Lower leg skin (tissue), 4 donors: ENCODE results near the gene GALNT2. TPM values are rescaled to one million over a fixed set of nuclear protein-coding genes. Genes with fewer than 3 reads are reported as not detected.

Experiments
- DNase-seq, 2 donors: peaks; one replicate each; pipeline ENCODE4 v3.0.0-alpha.2; 2019; ENCODE audit warnings: low spot score in 2 of 2
- H3K4me3 ChIP-seq: fragments of 200-600 bp; sonication (generic); 2 replicates; pipeline ENCODE4 v1.5.1; 2017; ENCODE audit warnings: mild to moderate bottlenecking, low read depth; ENCODE audit not compliant: poor library complexity, severe bottlenecking
- POLR2A ChIP-seq, 2 donors: fragments of 450-650 bp; IDR thresholded peaks; one replicate each; pipeline ENCODE4 v1.6.1; 2016 to 2017; ENCODE audit warnings: antibody characterized with exemption in 2 of 2, mild to moderate bottlenecking in 1 of 2, moderate library complexity in 1 of 2
- WGBS, 2 donors: methylation state at CpG; one replicate each; pipeline ENCODE4 v1.1.5; 2018; 5-methylcytosine and 5-hydroxymethylcytosine counted together
- intact Hi-C: fragments of 100-400 bp; cut with DNase I; formaldehyde crosslinking; loops from one replicate; pipeline ENCODE4 v1.15.0; 2023; ENCODE audit warnings: low total_unique reads
- total RNA-seq, 4 donors: library from RNA; depleted of rRNA; stranded (reverse); fragments of >200 nt; gene quantifications; one replicate each; pipeline ENCODE4 v1.1.0, GENCODE V29; 2016
- TF ChIP-seq, protein P1 (sequence below), 3 donors: fragments of 450-650 bp; IDR thresholded peaks; one replicate each; pipeline ENCODE4 v1.5.1; 2016; ENCODE audit warnings: antibody characterized with exemption in 3 of 3, mild to moderate bottlenecking in 3 of 3, moderate library complexity in 2 of 3

The GALNT2 gene
- total RNA-seq, 4 donors from 2014 or later: 11.0 to 31.0 (median 20.2) TPM

DNA sequence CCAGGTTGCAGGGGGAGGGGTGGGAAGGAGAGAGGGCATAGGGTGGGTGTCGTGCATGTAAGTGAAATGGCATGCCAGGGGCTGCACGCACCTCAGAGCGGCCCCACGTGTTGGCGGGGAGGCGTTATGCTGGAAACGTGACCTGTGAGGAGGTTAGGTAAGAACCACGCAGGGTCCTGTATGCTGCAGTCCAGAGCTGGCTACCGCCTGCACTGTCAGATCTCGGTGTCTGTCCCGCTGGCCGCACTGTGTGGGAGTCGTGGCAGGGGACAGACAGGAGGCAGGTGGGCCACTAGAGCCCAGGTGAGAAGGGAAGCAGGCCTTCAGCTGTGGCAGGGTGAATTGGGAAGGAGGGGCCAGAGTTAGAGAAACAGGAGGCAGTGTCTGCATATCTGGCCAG lies 79.7 kb downstream of the GALNT2 start:
- 92 to 95% methylated on average over 13 of the region's 13 CpGs for WGBS, 2 donors
- H3K4me3 ChIP-seq: no peak overlapping the region
- intact Hi-C loops: no loop called here
- TF ChIP-seq, protein P1, sequence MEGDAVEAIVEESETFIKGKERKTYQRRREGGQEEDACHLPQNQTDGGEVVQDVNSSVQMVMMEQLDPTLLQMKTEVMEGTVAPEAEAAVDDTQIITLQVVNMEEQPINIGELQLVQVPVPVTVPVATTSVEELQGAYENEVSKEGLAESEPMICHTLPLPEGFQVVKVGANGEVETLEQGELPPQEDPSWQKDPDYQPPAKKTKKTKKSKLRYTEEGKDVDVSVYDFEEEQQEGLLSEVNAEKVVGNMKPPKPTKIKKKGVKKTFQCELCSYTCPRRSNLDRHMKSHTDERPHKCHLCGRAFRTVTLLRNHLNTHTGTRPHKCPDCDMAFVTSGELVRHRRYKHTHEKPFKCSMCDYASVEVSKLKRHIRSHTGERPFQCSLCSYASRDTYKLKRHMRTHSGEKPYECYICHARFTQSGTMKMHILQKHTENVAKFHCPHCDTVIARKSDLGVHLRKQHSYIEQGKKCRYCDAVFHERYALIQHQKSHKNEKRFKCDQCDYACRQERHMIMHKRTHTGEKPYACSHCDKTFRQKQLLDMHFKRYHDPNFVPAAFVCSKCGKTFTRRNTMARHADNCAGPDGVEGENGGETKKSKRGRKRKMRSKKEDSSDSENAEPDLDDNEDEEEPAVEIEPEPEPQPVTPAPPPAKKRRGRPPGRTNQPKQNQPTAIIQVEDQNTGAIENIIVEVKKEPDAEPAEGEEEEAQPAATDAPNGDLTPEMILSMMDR (IDR thresholded peaks at IDR 0.05): no peak
- TF ChIP-seq POLR2A (IDR thresholded peaks at IDR 0.05): no peak
- DNase-seq: no peak

DNA sequence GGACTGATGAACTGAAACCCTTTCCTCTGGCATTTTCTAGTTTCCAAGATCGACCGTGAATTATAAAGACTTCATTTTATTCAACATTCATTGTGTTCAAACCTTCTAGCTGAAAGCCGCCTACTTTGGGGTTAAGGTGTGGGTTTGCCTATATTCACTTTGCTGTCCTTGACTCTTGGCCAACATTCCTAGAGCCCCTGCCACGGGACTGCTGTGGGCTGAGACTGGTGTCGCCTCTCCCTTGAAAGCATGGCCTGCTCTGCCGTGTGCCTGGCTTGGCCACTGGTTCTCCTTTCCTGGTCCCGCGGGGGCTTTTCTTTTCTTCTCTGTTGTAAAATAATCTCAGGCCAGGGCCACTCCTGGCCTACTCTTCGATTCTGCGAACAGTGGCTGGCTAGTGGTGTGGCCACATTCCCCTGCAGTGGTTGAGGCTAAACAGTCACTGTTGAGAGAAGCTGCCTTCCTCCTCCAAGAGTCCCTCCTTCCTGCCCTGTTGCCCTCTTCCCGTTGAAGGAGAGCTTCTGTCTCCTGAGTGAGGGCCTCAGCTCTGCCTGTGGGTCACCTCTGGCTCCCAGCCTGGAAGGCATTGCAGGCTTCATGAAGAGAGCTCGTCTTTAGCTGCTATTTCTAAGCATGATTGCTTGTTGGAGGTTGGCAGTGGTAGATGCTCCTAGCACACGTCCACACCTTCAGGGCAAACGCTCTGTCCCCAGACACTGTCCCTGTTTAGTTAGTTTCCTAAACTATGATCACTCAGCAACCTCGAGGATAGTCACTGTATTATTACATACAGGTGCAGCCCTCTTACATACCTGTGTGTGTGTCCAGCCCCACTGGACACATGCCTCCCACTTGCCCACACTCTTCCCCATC lies 80.5 kb downstream of the GALNT2 start:
- TF ChIP-seq, protein P1 (IDR thresholded peaks at IDR 0.05): no peak
- TF ChIP-seq POLR2A (IDR thresholded peaks at IDR 0.05): no peak
- H3K4me3 ChIP-seq: no peak overlapping the region
- intact Hi-C loops: no loop called here
- no peak for DNase-seq
- 69 to 79% methylated on average over 15 of the region's 15 CpGs for WGBS, 2 donors

DNA sequence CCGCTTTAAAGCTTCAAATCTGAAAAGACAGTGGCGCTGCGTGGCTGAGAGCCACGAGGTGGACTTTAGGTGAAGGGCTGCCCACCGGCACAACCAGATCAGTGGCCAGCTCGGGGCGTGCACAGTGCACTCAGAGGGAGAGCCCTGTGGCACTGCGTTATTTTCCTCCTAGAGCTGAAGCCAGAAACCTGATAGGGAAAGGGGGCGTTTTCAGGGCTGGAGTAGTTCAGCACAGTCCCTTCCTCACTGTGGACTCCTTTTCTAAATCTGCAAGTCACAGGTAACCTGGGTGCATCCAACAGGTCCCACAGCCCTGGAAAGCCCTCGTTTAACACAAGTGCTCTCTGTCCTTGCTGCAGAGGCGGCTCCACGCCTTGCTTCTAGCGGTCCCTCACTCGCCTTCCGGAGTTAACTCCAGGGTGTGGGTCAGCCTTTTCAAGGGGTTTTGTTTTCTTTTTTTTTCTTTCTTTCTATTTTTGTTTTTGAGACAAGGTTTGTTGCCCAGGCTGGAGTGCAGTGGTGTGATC lies 81.2 kb downstream of the GALNT2 start:
- intact Hi-C loops: no loop called here
- no peak overlapping the region for H3K4me3 ChIP-seq
- 82 to 90% methylated on average over 15 of the region's 15 CpGs for WGBS, 2 donors
- TF ChIP-seq, protein P1 (IDR thresholded peaks at IDR 0.05): no peak
- TF ChIP-seq POLR2A (IDR thresholded peaks at IDR 0.05): no peak
- DNase-seq: no peak

DNA sequence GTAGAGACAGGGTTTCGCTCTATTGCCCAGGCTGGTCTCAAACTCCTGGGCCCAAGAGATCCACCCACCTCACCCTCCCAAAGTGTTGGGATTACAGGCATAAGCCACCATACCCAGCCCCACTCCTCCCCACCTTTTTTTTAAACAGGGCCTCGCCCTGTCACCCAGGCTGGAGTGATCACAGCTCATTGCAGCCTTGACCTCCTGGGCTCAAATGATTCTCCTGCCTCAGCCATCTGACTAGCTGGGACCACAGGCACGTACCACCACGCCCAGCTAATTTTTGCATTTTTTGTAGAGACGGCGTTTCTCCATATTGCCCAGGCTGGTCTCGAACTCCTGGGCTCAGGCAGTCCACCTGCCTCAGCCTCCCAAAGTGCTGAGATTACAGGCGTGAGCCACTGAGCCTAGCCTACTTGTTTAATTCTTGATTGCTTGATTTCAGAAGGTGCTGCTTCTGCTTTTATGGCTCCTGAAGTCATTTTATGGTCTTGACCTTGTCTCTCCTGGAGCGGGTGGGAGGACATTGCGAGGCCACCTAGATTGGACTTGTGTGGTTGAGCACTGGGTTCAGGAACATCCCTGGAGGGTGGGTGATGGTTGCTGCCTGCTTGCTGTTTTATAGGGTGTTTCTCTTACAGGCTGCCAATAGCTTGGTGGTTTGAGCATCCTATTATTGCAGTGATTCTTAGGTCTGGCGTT lies 81.9 kb downstream of the GALNT2 start:
- no peak for TF ChIP-seq POLR2A (IDR thresholded peaks at IDR 0.05)
- TF ChIP-seq, protein P1 (IDR thresholded peaks at IDR 0.05): no peak
- no peak for DNase-seq
- intact Hi-C loops: no loop called here
- no peak overlapping the region for H3K4me3 ChIP-seq
- 87 to 93% methylated on average over 11 of the region's 11 CpGs for WGBS, 2 donors

DNA sequence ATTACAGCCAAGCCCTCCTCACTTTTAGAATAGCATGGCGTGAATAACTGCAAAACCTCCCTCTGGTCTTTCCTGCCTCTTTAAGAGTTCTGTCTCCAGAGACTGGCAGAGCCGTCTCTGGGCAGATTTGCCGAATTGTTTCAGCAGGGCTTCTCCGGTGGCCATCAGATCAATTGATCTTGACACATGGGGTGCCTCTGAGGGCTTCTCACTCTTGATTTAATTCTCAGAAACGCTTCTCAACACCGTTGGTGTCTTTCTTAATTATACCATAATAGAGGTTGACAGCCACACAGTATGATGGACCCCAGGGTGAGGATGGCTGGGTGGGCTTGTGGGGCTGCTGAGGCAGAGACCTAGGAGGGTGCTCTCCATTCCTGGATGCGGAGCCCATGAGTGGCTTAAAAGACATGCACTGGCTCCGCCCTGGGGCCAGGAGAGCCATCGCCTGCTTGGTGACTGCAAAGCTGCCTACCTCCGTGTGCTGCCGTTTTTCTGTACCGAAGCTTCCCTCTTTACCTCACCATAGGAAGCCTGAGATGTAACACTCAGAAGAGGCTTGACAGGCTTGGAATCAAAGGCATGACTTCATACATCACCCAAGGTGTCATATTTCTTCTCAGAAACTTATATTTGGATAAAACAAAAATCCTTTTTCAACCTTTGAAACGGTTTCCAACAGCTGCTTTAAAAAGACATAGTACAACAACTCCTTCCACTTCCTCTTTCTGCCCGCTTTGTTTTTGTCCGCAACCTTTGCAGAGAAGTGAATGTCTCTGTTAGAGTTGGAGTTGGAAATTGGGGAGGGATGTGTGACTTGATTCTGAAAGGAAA lies 82.9 kb downstream of the GALNT2 start:
- WGBS, 2 donors: 76 to 82% methylated on average over 15 of the region's 15 CpGs
- intact Hi-C loops: no loop called here
- no peak for TF ChIP-seq POLR2A (IDR thresholded peaks at IDR 0.05)
- TF ChIP-seq, protein P1 (IDR thresholded peaks at IDR 0.05): no peak
- H3K4me3 ChIP-seq: no peak overlapping the region
- DNase-seq: no peak
